ENCODE data around the gene FAM47C.

DNA sequence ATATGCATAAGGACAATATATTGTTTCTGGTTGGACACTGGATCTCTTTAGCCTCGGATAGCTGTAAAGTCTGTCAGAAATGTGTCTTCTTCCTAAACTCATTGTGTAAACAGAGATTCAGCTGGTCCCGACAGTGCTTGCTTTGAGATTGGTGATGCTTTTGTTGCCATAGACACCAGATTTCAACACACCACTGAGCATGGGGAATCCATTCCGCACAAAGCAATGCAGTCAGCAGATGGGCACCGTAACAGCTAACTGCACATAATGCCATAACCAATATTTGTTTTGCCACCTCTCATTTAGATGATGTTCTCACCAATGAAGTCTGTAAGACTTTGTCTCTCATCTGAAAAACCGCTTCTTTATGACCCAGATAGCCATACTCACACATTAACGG lies 33.3 kb upstream of the FAM47C start:
- TF ChIP-seq, protein P1, sequence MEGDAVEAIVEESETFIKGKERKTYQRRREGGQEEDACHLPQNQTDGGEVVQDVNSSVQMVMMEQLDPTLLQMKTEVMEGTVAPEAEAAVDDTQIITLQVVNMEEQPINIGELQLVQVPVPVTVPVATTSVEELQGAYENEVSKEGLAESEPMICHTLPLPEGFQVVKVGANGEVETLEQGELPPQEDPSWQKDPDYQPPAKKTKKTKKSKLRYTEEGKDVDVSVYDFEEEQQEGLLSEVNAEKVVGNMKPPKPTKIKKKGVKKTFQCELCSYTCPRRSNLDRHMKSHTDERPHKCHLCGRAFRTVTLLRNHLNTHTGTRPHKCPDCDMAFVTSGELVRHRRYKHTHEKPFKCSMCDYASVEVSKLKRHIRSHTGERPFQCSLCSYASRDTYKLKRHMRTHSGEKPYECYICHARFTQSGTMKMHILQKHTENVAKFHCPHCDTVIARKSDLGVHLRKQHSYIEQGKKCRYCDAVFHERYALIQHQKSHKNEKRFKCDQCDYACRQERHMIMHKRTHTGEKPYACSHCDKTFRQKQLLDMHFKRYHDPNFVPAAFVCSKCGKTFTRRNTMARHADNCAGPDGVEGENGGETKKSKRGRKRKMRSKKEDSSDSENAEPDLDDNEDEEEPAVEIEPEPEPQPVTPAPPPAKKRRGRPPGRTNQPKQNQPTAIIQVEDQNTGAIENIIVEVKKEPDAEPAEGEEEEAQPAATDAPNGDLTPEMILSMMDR (IDR thresholded peaks at IDR 0.05; ENCODE audit: insufficient read depth, low read length, poor library complexity, severe bottlenecking): no peak
- no peak for TF ChIP-seq EZH2phosphoT487 (conservative IDR thresholded peaks at IDR 0.05; ENCODE audit: low read length)
